A549 (cell line): ENCODE results near the gene ASIC2. TPM values are rescaled to one million over a fixed set of nuclear protein-coding genes. Genes with fewer than 3 reads are reported as not detected.

Source experiments
- ATAC-seq, 2 experiments: fragments of 200-7000 bp in 1 of 2; fragments of >200 bp in 1 of 2; cut with Nextera tagmentation in 1 of 2; cut with Tn5 transposase in 1 of 2; 3 replicates each; pipeline versions ENCODE4 v1.8.0 to v1.9.1; 2018 to 2020; ENCODE audit warnings: mild to moderate bottlenecking in 1 of 2, moderate library complexity in 1 of 2
- CTCF ChIA-PET: fragments of 300-600 bp; sonication (Branson Sonifier 250); formaldehyde crosslinking; extraction: SDS; loops from one replicate; lab custom pipeline; 2021; ENCODE audit warnings: antibody characterized with exemption, inconsistent platforms; lab: Yijun Ruan, JAX
- POLR2A ChIA-PET: fragments of 350-600 bp; formaldehyde crosslinking; extraction: SDS; loops from one replicate; lab custom pipeline; 2021; ENCODE audit warnings: antibody characterized with exemption, inconsistent platforms; lab: Yijun Ruan, JAX
- DNase-seq, 2 experiments: peaks; one replicate each; pipeline versions ENCODE4 v3.0.0 to v3.0.0-alpha.2; 2011 to 2016; ENCODE audit warnings: low read depth in 1 of 2, low spot score in 1 of 2
- FAIRE-seq: peaks from 2 replicates; lab custom pipeline; 2011; peaks lifted over from hg19 to GRCh38; lab: Jason Lieb, UNC
- H3K27ac ChIP-seq, 2 experiments: fragments of >200 bp; sonication (Bioruptor Twin); formaldehyde crosslinking; 3 replicates each; pipeline ENCODE4 v1.5.1; 2016 to 2017
- H3K4me1 ChIP-seq: fragments of >200 bp; sonication (Bioruptor Twin); formaldehyde crosslinking; 3 replicates; pipeline ENCODE4 v1.6.1; 2016
- H3K4me2 ChIP-seq: fragments of >200 bp; sonication (Bioruptor Twin); formaldehyde crosslinking; 3 replicates; pipeline ENCODE4 v1.6.1; 2016
- H3K4me3 ChIP-seq: fragments of >200 bp; sonication (Bioruptor Twin); formaldehyde crosslinking; 3 replicates; pipeline ENCODE4 v1.5.1; 2016
- H3K9me3 ChIP-seq: fragments of >200 bp; sonication (Bioruptor Twin); formaldehyde crosslinking; 3 replicates; pipeline ENCODE4 v1.6.1; 2016
- BHLHE40 ChIP-seq: IDR thresholded peaks from 2 replicates; pipeline ENCODE4 v1.6.1; 2012; ENCODE audit warnings: low read depth, low read length, inconsistent platforms
- CBX2 ChIP-seq: fragments of 200-600 bp; sonication (generic); IDR thresholded peaks from 2 replicates; pipeline ENCODE4 v1.6.1; 2016; ENCODE audit warnings: low read depth, mild to moderate bottlenecking, borderline replicate concordance
- CTCF ChIP-seq: fragments of >200 bp; sonication (Bioruptor Twin); formaldehyde crosslinking; IDR thresholded peaks from 3 replicates; pipeline ENCODE4 v1.5.1; 2016
- E2F6 ChIP-seq: IDR thresholded peaks from 2 replicates; pipeline ENCODE4 v1.6.1; 2012; ENCODE audit warnings: low read depth, borderline replicate concordance
- EHF ChIP-seq: fragments of 250-450 bp; sonication (Bioruptor Pico); IDR thresholded peaks from 2 replicates; pipeline ENCODE4 v1.5.0; 2020; ENCODE audit warnings: mild to moderate bottlenecking
- EHMT2 ChIP-seq: fragments of 200-600 bp; sonication (generic); IDR thresholded peaks from 2 replicates; pipeline ENCODE4 v1.6.1; 2016; ENCODE audit warnings: antibody characterized with exemption, low read depth, mild to moderate bottlenecking, moderate library complexity
- ELK1 ChIP-seq: fragments of 150-350 bp; IDR thresholded peaks from 2 replicates; pipeline ENCODE4 v1.6.1; 2014; ENCODE audit warnings: low read depth, mild to moderate bottlenecking, low read length
- EP300 ChIP-seq, 2 experiments: fragments of >200 bp; sonication (Bioruptor Twin); formaldehyde crosslinking; IDR thresholded peaks; 2 replicates in 1 of 2; 3 replicates in 1 of 2; pipeline ENCODE4 v1.6.1; 2016 to 2017
- ESRRA ChIP-seq: fragments of 150-350 bp; IDR thresholded peaks from 2 replicates; pipeline ENCODE4 v1.6.1; 2014; ENCODE audit warnings: mild to moderate bottlenecking, low read length, borderline replicate concordance
- FOSB ChIP-seq: fragments of 250-450 bp; sonication (Bioruptor Pico); IDR thresholded peaks from 2 replicates; pipeline ENCODE4 v1.5.0; 2020; ENCODE audit warnings: mild to moderate bottlenecking, moderate library complexity
- GATA3 ChIP-seq: IDR thresholded peaks from 2 replicates; pipeline ENCODE4 v1.6.1; 2012; ENCODE audit warnings: borderline replicate concordance
- HDAC2 ChIP-seq: fragments of 200-600 bp; sonication (generic); IDR thresholded peaks from 2 replicates; pipeline ENCODE4 v1.6.1; 2016
- HES2 ChIP-seq: fragments of >200 bp; sonication (Bioruptor Twin); formaldehyde crosslinking; IDR thresholded peaks from 2 replicates; pipeline ENCODE4 v1.6.1; 2016
- HEYL ChIP-seq: fragments of 250-450 bp; sonication (Bioruptor Pico); IDR thresholded peaks from 2 replicates; pipeline ENCODE4 v1.8.0; 2021; ENCODE audit warnings: mild to moderate bottlenecking, moderate library complexity
- HOXB13 ChIP-seq: fragments of 250-450 bp; sonication (Bioruptor Pico); IDR thresholded peaks from 2 replicates; pipeline ENCODE4 v1.5.0; 2020; ENCODE audit warnings: low read depth, mild to moderate bottlenecking, moderate library complexity
- JUN ChIP-seq, 2 experiments: fragments of >200 bp; sonication (Bioruptor Twin); formaldehyde crosslinking; IDR thresholded peaks; 2 replicates in 1 of 2; 3 replicates in 1 of 2; pipeline ENCODE4 v1.6.1; 2016 to 2017
- JUNB ChIP-seq: fragments of >200 bp; sonication (Bioruptor Twin); formaldehyde crosslinking; IDR thresholded peaks from 2 replicates; pipeline ENCODE4 v1.6.1; 2016
- MAZ ChIP-seq: fragments of 150-350 bp; IDR thresholded peaks from 2 replicates; pipeline ENCODE4 v1.6.1; 2014; ENCODE audit warnings: antibody characterized with exemption, low read depth, low read length, borderline replicate concordance
- NFE2L2 ChIP-seq: fragments of 150-350 bp; conservative IDR thresholded peaks from 2 replicates; pipeline ENCODE4 v1.6.1; 2014; ENCODE audit warnings: low read length
- NPAS2 ChIP-seq: fragments of 250-450 bp; sonication (Bioruptor Pico); IDR thresholded peaks from 2 replicates; pipeline ENCODE4 v1.8.0; 2022; ENCODE audit warnings: mild to moderate bottlenecking, moderate library complexity, borderline replicate concordance
- NR3C1 ChIP-seq: fragments of >200 bp; sonication (Bioruptor Twin); formaldehyde crosslinking; IDR thresholded peaks from 3 replicates; pipeline ENCODE4 v1.6.1; 2017
- PHF8 ChIP-seq: fragments of 200-600 bp; sonication (generic); IDR thresholded peaks from 2 replicates; pipeline ENCODE4 v1.6.1; 2016; ENCODE audit warnings: low read depth, mild to moderate bottlenecking, antibody characterized with exemption, moderate library complexity, borderline replicate concordance
- RAD21 ChIP-seq, 2 experiments: fragments of >200 bp in 1 of 2; sonication (Bioruptor Twin) in 1 of 2; formaldehyde crosslinking in 1 of 2; IDR thresholded peaks in 1 of 2; conservative IDR thresholded peaks in 1 of 2; 2 replicates in 1 of 2; 3 replicates in 1 of 2; pipeline ENCODE4 v1.6.1; 2012 to 2018; ENCODE audit warnings: inconsistent platforms in 1 of 2
- RARB ChIP-seq: fragments of 250-450 bp; sonication (Bioruptor Pico); IDR thresholded peaks from 2 replicates; pipeline ENCODE4 v1.8.0; 2021; ENCODE audit warnings: mild to moderate bottlenecking, moderate library complexity
- RFX5 ChIP-seq: fragments of 450-650 bp; IDR thresholded peaks from 2 replicates; pipeline ENCODE4 v1.7.1; 2014; ENCODE audit warnings: antibody characterized with exemption, mild to moderate bottlenecking, moderate library complexity
- RNF2 ChIP-seq: fragments of 200-600 bp; sonication (generic); IDR thresholded peaks from 2 replicates; pipeline ENCODE4 v1.6.1; 2016; ENCODE audit warnings: low read depth, mild to moderate bottlenecking, antibody characterized with exemption, moderate library complexity, borderline replicate concordance
- SMC3 ChIP-seq: fragments of >200 bp; sonication (Bioruptor Twin); formaldehyde crosslinking; IDR thresholded peaks from 3 replicates; pipeline ENCODE4 v1.6.1; 2018; ENCODE audit warnings: inconsistent platforms
- TFCP2L1 ChIP-seq: fragments of 250-450 bp; sonication (Bioruptor Pico); IDR thresholded peaks from 2 replicates; pipeline ENCODE4 v1.5.0; 2021; ENCODE audit warnings: mild to moderate bottlenecking
- USF2 ChIP-seq: fragments of 450-650 bp; IDR thresholded peaks from 2 replicates; pipeline ENCODE4 v1.6.1; 2014; ENCODE audit warnings: antibody characterized with exemption
- ZNF302 ChIP-seq: fragments of 250-450 bp; sonication (Bioruptor Pico); IDR thresholded peaks from 2 replicates; pipeline ENCODE4 v1.9.0; 2021; ENCODE audit warnings: inconsistent platforms, mild to moderate bottlenecking, moderate library complexity
- ZSCAN20 ChIP-seq: fragments of 250-450 bp; sonication (Bioruptor Pico); IDR thresholded peaks from 2 replicates; pipeline ENCODE4 v1.8.0; 2022; ENCODE audit warnings: mild to moderate bottlenecking, moderate library complexity
- WGBS: methylation state at CpG from one replicate; pipeline ENCODE4 v1.1.6; 2017; ENCODE audit errors: missing lambda C conversion rate; 5-methylcytosine and 5-hydroxymethylcytosine counted together
- polyA plus RNA-seq, 4 experiments: library from polyadenylated mRNA; depleted of rRNA in 3 of 4; stranded (reverse); fragments of >200 nt; fragmentation: RNase III in 1 of 4; extraction: RNeasy Plus Mini Kit Qiagen cat#74134 plus additional on column Dnase treatment in 1 of 4; gene quantifications; 2 replicates in 3 of 4; 3 replicates in 1 of 4; pipeline ENCODE4 v1.2.3, GENCODE V29; 2011 to 2017

Gene ASIC2
- polyA plus RNA-seq, 2 of the 4 experiments (the other 2 are of a cell fraction): 1.5 to 1.9 TPM

- H3K9me3 ChIP-seq: no peaks in the 10 kb centered on the region
- TF ChIP-seq HDAC2: no peak
- TF ChIP-seq GATA3: no peak
- no peak for TF ChIP-seq EHMT2
- TF ChIP-seq E2F6: no peak
- no peak for TF ChIP-seq ZNF302 (CRISPR knock-in tag)
- no peak for TF ChIP-seq HEYL
- TF ChIP-seq ZSCAN20 (CRISPR knock-in tag): no peak
- no peak for TF ChIP-seq FOSB (CRISPR knock-in tag)
- no peak for TF ChIP-seq NPAS2
- no peak for TF ChIP-seq BHLHE40
- no peak for TF ChIP-seq RARB (CRISPR knock-in tag)
- TF ChIP-seq PHF8: no peak
- TF ChIP-seq CTCF: no peak
- TF ChIP-seq USF2: no peak
- no peak for TF ChIP-seq CBX2
- TF ChIP-seq MAZ: no peak
- no peak for TF ChIP-seq EHF (CRISPR knock-in tag)
- no peak for TF ChIP-seq ELK1
- TF ChIP-seq JUN (IDR thresholded peaks at IDR 0.05): no peak
- no peak for TF ChIP-seq RFX5
- TF ChIP-seq, all 56 proteins: peak for 0
- ATAC-seq (no peak), FAIRE-seq (no peak), DNase-seq (no peak)
- WGBS: 11% methylated on average over 1 of the region's 1 CpG
- peaks cover 19% of the 10 kb centered on the region for H3K4me1 ChIP-seq
- POLR2A ChIA-PET: no interaction called here
- CTCF ChIA-PET: interaction anchor here (0.7 to 2.4 kb wide), 9 partner anchors 15 to 267 kb away, joined by 3 to 20 read pairs (median 7); partner anchors contain the start of gene ASIC2
- H3K27ac ChIP-seq: no peak overlapping the region
- no peak overlapping the region for H3K4me2 ChIP-seq
- H3K4me3 ChIP-seq: no peak overlapping the region
Observed at GRCh38 chr17:33050611-33051140, 242.4 kb downstream of the ASIC2 start.

GRCh38 chr17:33049781-33050414, 243.2 kb downstream of the ASIC2 start:
- DNase-seq (peak; percentile 59 to 76), FAIRE-seq (peak; percentile 76), ATAC-seq (peak; percentile 55 to 90; a peak in 3 of 6 replicates)
- Histone ChIP-seq H3K4me2 (no peak overlapping the region), H3K27ac (peak overlapping the region in 1 of 2 experiments; percentile 27; a peak in 1 of 6 replicates), H3K4me1 (peaks cover 19% of the 10 kb centered on the region), H3K9me3 (no peaks in the 10 kb centered on the region), H3K4me3 (no peak overlapping the region)
- ChIA-PET CTCF (interaction anchor here (0.6 to 2.4 kb wide), 23 partner anchors 8 to 625 kb away, joined by 3 to 20 read pairs (median 5); partner anchors contain the start of gene ASIC2), POLR2A (no interaction called here)
- WGBS: 31% methylated on average over 11 of the region's 11 CpGs
- no peak for TF ChIP-seq EP300 (IDR thresholded peaks at IDR 0.05)
- no peak for TF ChIP-seq USF2
- TF ChIP-seq NR3C1: no peak
- no peak for TF ChIP-seq NFE2L2
- no peak for TF ChIP-seq HES2
- no peak for TF ChIP-seq EHMT2
- TF ChIP-seq ESRRA: no peak
- TF ChIP-seq HOXB13 (CRISPR knock-in tag): no peak
- peak; percentile 60 to 75 for TF ChIP-seq RAD21 (conservative IDR thresholded peaks at IDR 0.05 in 1 of 2, IDR thresholded peaks at IDR 0.05 in 1 of 2)
- no peak for TF ChIP-seq JUNB
- no peak for TF ChIP-seq ELK1
- no peak for TF ChIP-seq RNF2
- TF ChIP-seq SMC3: peak; percentile 74
- no peak for TF ChIP-seq TFCP2L1 (CRISPR knock-in tag)
